ENCODE measurements around the gene HIP1. TPM values are rescaled to one million over a fixed set of nuclear protein-coding genes. Genes with fewer than 3 reads are reported as not detected.

The HIP1 gene
- total RNA-seq, 1 experiment from 2014 or later: 43.3 TPM

- no peaks in the 10 kb centered on the region for H3K27me3 ChIP-seq (ENCODE audit: control insufficient read depth, insufficient read depth, low read length)
- DNase-seq (ENCODE audit: low read depth, low spot score) (peak; percentile 17), ATAC-seq (no peak)
- H3K4me1 ChIP-seq (ENCODE audit: control insufficient read depth, insufficient read depth, low read length): no peaks in the 10 kb centered on the region
- H3K36me3 ChIP-seq (ENCODE audit: control insufficient read depth, insufficient read depth, low read length): no peaks in the 10 kb centered on the region
- intact Hi-C loops (cut with micrococcal nuclease; ENCODE audit: unreplicated experiment): no loop called here
- BruUV-seq (replicated peaks): TSS peak; percentile 68
- H3K4me3 ChIP-seq (ENCODE audit: low read depth in 2 of 2, low read length in 2 of 2): no peak overlapping the region
- no peaks in the 10 kb centered on the region for H3K9me3 ChIP-seq (ENCODE audit: control insufficient read depth, insufficient read depth, low read depth, low read length)
- CTCF ChIA-PET: no interaction called here
- H3K27ac ChIP-seq (ENCODE audit: low read length): no peak overlapping the region
- TF ChIP-seq TCF7L2 (IDR thresholded peaks at IDR 0.05; ENCODE audit: low read depth, low read length) (no peak), POLR2AphosphoS5 (IDR thresholded peaks at IDR 0.05; ENCODE audit: low read depth, low read length) (no peak), SIN3A (IDR thresholded peaks at IDR 0.05; ENCODE audit: borderline replicate concordance, insufficient read depth, low read depth, low read length) (no peak), REST (IDR thresholded peaks at IDR 0.05; ENCODE audit: insufficient read depth in 1 of 2, low read depth in 2 of 2, low read length in 1 of 2) (no peak), CTCF (IDR thresholded peaks at IDR 0.05) (no peak)
- in situ Hi-C loops (cut with HindIII; ENCODE audit: low pct_unique_long_range_greater_than_20kb, low sequenced_read_pairs): no loop called here
- POLR2A ChIA-PET: no interaction called here
These were observed 203.9 kb downstream of the HIP1 start for GRCh38 chr7:75534727-75535307.

- ATAC-seq (no peak), DNase-seq (ENCODE audit: low read depth, low spot score) (no peak)
- in situ Hi-C loops (cut with HindIII; ENCODE audit: low pct_unique_long_range_greater_than_20kb, low sequenced_read_pairs) (no loop called here), intact Hi-C loops (cut with micrococcal nuclease; ENCODE audit: unreplicated experiment) (no loop called here)
- TF ChIP-seq REST (IDR thresholded peaks at IDR 0.05; ENCODE audit: insufficient read depth in 1 of 2, low read depth in 2 of 2, low read length in 1 of 2): no peak
- TF ChIP-seq TCF7L2 (IDR thresholded peaks at IDR 0.05; ENCODE audit: low read depth, low read length): no peak
- no peak for TF ChIP-seq CTCF (IDR thresholded peaks at IDR 0.05)
- no peak for TF ChIP-seq POLR2AphosphoS5 (IDR thresholded peaks at IDR 0.05; ENCODE audit: low read depth, low read length)
- TF ChIP-seq SIN3A (IDR thresholded peaks at IDR 0.05; ENCODE audit: borderline replicate concordance, insufficient read depth, low read depth, low read length): no peak
- Histone ChIP-seq H3K4me1 (ENCODE audit: control insufficient read depth, insufficient read depth, low read length) (no peaks in the 10 kb centered on the region), H3K4me3 (ENCODE audit: low read depth in 2 of 2, low read length in 2 of 2) (no peak overlapping the region), H3K9me3 (ENCODE audit: control insufficient read depth, insufficient read depth, low read depth, low read length) (no peaks in the 10 kb centered on the region), H3K27me3 (ENCODE audit: control insufficient read depth, insufficient read depth, low read length) (no peaks in the 10 kb centered on the region), H3K36me3 (ENCODE audit: control insufficient read depth, insufficient read depth, low read length) (no peaks in the 10 kb centered on the region), H3K27ac (ENCODE audit: low read length) (no peak overlapping the region)
- no TSS peak for BruUV-seq (replicated peaks)
- CTCF ChIA-PET: no interaction called here
- POLR2A ChIA-PET: no interaction called here
These were observed 204.8 kb downstream of the HIP1 start for GRCh38 chr7:75533926-75534325.
